Gastrocnemius medialis (tissue), 4 donors: ENCODE measurements around the gene CLIP4.

Experiments
- POLR2A ChIP-seq, 2 donors: fragments of 450-650 bp; IDR thresholded peaks; one replicate each; pipeline ENCODE4 v1.6.1; 2017; ENCODE audit warnings: antibody characterized with exemption in 2 of 2, mild to moderate bottlenecking in 2 of 2, moderate library complexity in 2 of 2
- TF ChIP-seq, protein P1 (sequence below), 5 experiments: fragments of 450-650 bp in 3 of 5; fragments of 200-600 bp in 2 of 5; sonication (generic) in 2 of 5; IDR thresholded peaks in 4 of 5; conservative IDR thresholded peaks in 1 of 5; 1 replicate in 4 of 5; 2 replicates in 1 of 5; pipeline ENCODE4 v1.5.1; 2016 to 2019; ENCODE audit warnings: antibody characterized with exemption in 5 of 5, mild to moderate bottlenecking in 3 of 5, moderate library complexity in 3 of 5

DNA sequence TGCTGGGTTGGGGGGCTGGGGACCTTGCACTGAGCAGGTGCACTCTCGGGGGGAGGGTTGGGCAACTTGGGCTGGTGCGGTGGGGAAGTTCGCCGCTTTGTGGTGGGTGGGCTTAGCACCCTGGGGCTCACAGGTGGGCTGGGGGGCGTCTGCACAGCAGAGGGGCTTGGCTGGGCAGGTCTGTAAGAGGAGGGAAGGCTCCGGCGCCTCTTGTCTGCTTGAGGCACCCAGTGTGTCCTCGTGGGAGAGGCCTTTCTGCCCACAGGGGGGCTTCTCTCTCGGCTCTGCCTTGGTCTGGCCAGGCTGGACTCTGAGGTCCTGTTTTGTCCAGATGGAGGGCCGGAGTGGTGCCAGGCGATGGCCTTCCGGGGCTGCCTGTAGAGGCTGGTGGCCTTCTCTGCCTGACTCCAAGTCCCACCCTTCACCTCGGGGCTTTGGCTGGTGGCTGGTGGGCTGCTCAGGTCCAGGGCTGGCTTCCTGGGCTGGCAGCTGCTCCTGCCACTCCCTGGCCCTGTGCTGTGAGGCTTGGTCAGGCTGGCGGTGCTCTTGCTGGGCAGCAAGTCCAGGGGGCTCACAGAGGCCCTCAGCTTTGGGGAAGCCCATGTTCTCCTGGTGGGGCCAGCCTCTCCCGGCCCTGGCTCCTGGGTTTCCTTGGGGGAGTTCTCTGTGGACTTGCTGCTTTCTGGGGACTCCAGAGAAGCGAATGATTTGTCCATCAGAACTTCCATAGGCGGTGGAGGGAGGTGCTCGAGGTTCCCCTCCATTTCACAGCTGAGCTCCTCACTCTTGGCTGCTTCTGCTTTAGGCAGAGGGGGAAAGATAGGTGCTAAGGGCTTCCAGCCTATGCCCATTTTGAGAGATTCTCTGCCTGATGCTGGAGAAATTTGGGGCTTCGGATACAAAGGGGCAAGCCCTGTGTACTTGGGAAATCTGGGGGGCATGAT, 43.9 kb upstream of the CLIP4 start:
- TF ChIP-seq, protein P1, sequence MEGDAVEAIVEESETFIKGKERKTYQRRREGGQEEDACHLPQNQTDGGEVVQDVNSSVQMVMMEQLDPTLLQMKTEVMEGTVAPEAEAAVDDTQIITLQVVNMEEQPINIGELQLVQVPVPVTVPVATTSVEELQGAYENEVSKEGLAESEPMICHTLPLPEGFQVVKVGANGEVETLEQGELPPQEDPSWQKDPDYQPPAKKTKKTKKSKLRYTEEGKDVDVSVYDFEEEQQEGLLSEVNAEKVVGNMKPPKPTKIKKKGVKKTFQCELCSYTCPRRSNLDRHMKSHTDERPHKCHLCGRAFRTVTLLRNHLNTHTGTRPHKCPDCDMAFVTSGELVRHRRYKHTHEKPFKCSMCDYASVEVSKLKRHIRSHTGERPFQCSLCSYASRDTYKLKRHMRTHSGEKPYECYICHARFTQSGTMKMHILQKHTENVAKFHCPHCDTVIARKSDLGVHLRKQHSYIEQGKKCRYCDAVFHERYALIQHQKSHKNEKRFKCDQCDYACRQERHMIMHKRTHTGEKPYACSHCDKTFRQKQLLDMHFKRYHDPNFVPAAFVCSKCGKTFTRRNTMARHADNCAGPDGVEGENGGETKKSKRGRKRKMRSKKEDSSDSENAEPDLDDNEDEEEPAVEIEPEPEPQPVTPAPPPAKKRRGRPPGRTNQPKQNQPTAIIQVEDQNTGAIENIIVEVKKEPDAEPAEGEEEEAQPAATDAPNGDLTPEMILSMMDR (IDR thresholded peaks at IDR 0.05 in 4 of 5, conservative IDR thresholded peaks at IDR 0.05 in 1 of 5), result no peak
- no peak for TF ChIP-seq POLR2A (IDR thresholded peaks at IDR 0.05)
